Neural cell (in vitro differentiated cells): Measurements from ENCODE around the gene PRMT9. TPM values are rescaled to one million over a fixed set of nuclear protein-coding genes. Genes with fewer than 3 reads are reported as not detected.

Experiments used
- H2AFZ ChIP-seq: fragments of 200-600, 300-800 bp; sonication (generic), shearing (Covaris generic); 2 replicates; pipeline ENCODE4 v1.6.0; 2014; ENCODE audit warnings: low read depth, mild to moderate bottlenecking, antibody characterized with exemption, low read length, moderate library complexity
- H3F3A ChIP-seq: fragments of 200-600 bp; shearing (Covaris generic); 2 replicates; pipeline ENCODE4 v1.6.1; 2016; ENCODE audit warnings: mild to moderate bottlenecking, moderate library complexity, mixed read lengths, antibody characterized with exemption, low read length; ENCODE audit not compliant: insufficient read depth, poor library complexity, severe bottlenecking
- H3K27ac ChIP-seq: fragments of 200-600, 300-800 bp; sonication (generic), shearing (Covaris generic); 2 replicates; pipeline ENCODE4 v1.5.1; 2014; ENCODE audit warnings: mild to moderate bottlenecking, low read length, moderate library complexity
- H3K27me3 ChIP-seq: fragments of 300-800, 200-600 bp; sonication (generic), shearing (Covaris generic); 2 replicates; pipeline ENCODE4 v1.6.0; 2014; ENCODE audit warnings: mild to moderate bottlenecking, low read depth, low read length, moderate library complexity; ENCODE audit not compliant: insufficient read depth
- H3K36me3 ChIP-seq: fragments of 300-800, 200-600 bp; sonication (generic), shearing (Covaris generic); 2 replicates; pipeline ENCODE4 v1.5.1; 2014; ENCODE audit warnings: mild to moderate bottlenecking, antibody characterized with exemption, low read length, moderate library complexity; ENCODE audit not compliant: insufficient read depth
- H3K4me2 ChIP-seq: fragments of 300-800, 200-600 bp; sonication (generic), shearing (Covaris generic); 2 replicates; pipeline ENCODE4 v1.6.0; 2014; ENCODE audit warnings: mild to moderate bottlenecking, low read length
- H3K4me3 ChIP-seq: fragments of 300-800, 200-600 bp; sonication (generic), shearing (Covaris generic); 2 replicates; pipeline ENCODE4 v1.5.1; 2014; ENCODE audit warnings: mild to moderate bottlenecking, low read length, moderate library complexity
- H3K79me2 ChIP-seq: fragments of 200-600 bp; shearing (Covaris generic); replicated peaks from 2 replicates; pipeline ENCODE4 v1.6.0; 2014; ENCODE audit warnings: mild to moderate bottlenecking, low read length, moderate library complexity; ENCODE audit not compliant: insufficient read depth
- H3K9ac ChIP-seq: fragments of 300-800, 200-600 bp; sonication (generic), shearing (Covaris generic); 2 replicates; pipeline ENCODE4 v1.6.1; 2016; ENCODE audit warnings: mild to moderate bottlenecking, low read length, mixed read lengths
- H3K9me2 ChIP-seq: fragments of 200-600 bp; shearing (Covaris generic); 2 replicates; pipeline ENCODE4 v1.6.1; 2016; ENCODE audit warnings: mild to moderate bottlenecking, low read length, mixed read lengths; ENCODE audit not compliant: insufficient read depth
- H3K9me3 ChIP-seq: fragments of 200-600, 300-800 bp; sonication (generic), shearing (Covaris generic); 2 replicates; pipeline ENCODE4 v1.6.1; 2016; ENCODE audit warnings: mild to moderate bottlenecking, mixed run types, low read length, moderate library complexity, mixed read lengths
- H4K20me1 ChIP-seq: fragments of 200-600 bp; shearing (Covaris generic); 2 replicates; pipeline ENCODE4 v1.6.1; 2016; ENCODE audit warnings: mild to moderate bottlenecking, mixed run types; ENCODE audit not compliant: insufficient read depth
- CTCF ChIP-seq: fragments of 450-650 bp; IDR thresholded peaks from 2 replicates; pipeline ENCODE4 v1.5.1; 2014; ENCODE audit warnings: antibody characterized with exemption, mild to moderate bottlenecking, moderate library complexity; ENCODE audit not compliant: poor library complexity, severe bottlenecking
- EP300 ChIP-seq: fragments of 450-650 bp; conservative IDR thresholded peaks from 2 replicates; pipeline ENCODE4 v1.6.1; 2014; ENCODE audit warnings: antibody characterized with exemption, mild to moderate bottlenecking, moderate library complexity; ENCODE audit not compliant: poor library complexity, severe bottlenecking
- EZH2 ChIP-seq: fragments of 200-600, 300-800 bp; shearing (Covaris generic), sonication (generic); IDR thresholded peaks from 2 replicates; pipeline ENCODE4 v1.6.1; 2014; ENCODE audit warnings: antibody characterized with exemption, low read length, borderline replicate concordance, mild to moderate bottlenecking; ENCODE audit not compliant: insufficient read depth, poor library complexity, severe bottlenecking
- MXI1 ChIP-seq: fragments of 450-650 bp; conservative IDR thresholded peaks from 2 replicates; pipeline ENCODE4 v1.6.1; 2014; ENCODE audit warnings: antibody characterized with exemption, mild to moderate bottlenecking; ENCODE audit not compliant: poor library complexity, severe bottlenecking
- POLR2AphosphoS5 ChIP-seq: IDR thresholded peaks from 2 replicates; pipeline ENCODE4 v1.6.1; 2012
- SMC3 ChIP-seq: fragments of 450-650 bp; conservative IDR thresholded peaks from 2 replicates; pipeline ENCODE4 v1.6.1; 2014; ENCODE audit warnings: antibody characterized with exemption, mild to moderate bottlenecking, moderate library complexity; ENCODE audit not compliant: poor library complexity
- TAF1 ChIP-seq: IDR thresholded peaks from 2 replicates; pipeline ENCODE4 v1.6.1; 2012; ENCODE audit warnings: low read depth
- polyA plus RNA-seq: library from polyadenylated mRNA; depleted of rRNA; stranded (reverse); fragments of >200 nt; gene quantifications from 2 replicates; pipeline ENCODE4 v1.2.3, GENCODE V29; 2014
- TF ChIP-seq, protein P1 (sequence below): IDR thresholded peaks from 2 replicates; pipeline ENCODE4 v1.6.1; 2012; ENCODE audit warnings: borderline replicate concordance

The PRMT9 gene
- polyA plus RNA-seq, 1 donor from 2014 or later: 23.6 TPM

- no peaks in the 10 kb centered on the region for H3K9me3 ChIP-seq
- TF ChIP-seq CTCF (no peak), TAF1 (no peak), EP300 (no peak)
- TF ChIP-seq, protein P1, sequence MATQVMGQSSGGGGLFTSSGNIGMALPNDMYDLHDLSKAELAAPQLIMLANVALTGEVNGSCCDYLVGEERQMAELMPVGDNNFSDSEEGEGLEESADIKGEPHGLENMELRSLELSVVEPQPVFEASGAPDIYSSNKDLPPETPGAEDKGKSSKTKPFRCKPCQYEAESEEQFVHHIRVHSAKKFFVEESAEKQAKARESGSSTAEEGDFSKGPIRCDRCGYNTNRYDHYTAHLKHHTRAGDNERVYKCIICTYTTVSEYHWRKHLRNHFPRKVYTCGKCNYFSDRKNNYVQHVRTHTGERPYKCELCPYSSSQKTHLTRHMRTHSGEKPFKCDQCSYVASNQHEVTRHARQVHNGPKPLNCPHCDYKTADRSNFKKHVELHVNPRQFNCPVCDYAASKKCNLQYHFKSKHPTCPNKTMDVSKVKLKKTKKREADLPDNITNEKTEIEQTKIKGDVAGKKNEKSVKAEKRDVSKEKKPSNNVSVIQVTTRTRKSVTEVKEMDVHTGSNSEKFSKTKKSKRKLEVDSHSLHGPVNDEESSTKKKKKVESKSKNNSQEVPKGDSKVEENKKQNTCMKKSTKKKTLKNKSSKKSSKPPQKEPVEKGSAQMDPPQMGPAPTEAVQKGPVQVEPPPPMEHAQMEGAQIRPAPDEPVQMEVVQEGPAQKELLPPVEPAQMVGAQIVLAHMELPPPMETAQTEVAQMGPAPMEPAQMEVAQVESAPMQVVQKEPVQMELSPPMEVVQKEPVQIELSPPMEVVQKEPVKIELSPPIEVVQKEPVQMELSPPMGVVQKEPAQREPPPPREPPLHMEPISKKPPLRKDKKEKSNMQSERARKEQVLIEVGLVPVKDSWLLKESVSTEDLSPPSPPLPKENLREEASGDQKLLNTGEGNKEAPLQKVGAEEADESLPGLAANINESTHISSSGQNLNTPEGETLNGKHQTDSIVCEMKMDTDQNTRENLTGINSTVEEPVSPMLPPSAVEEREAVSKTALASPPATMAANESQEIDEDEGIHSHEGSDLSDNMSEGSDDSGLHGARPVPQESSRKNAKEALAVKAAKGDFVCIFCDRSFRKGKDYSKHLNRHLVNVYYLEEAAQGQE: no peak
- no peak overlapping the region for H3K9ac ChIP-seq
- H3K9me2 ChIP-seq: no peaks in the 10 kb centered on the region
- no peaks in the 10 kb centered on the region for H3K79me2 ChIP-seq
- no peak overlapping the region for H3K4me2 ChIP-seq
- H3K27ac ChIP-seq: no peak overlapping the region
- no peaks in the 10 kb centered on the region for H3K27me3 ChIP-seq
- no peak overlapping the region for H2AFZ ChIP-seq
- H3F3A ChIP-seq: no peaks in the 10 kb centered on the region
- no peaks in the 10 kb centered on the region for H3K36me3 ChIP-seq
- H4K20me1 ChIP-seq: no peaks in the 10 kb centered on the region
- no peak overlapping the region for H3K4me3 ChIP-seq
Observed at GRCh38 chr4:147599769-147600168, 84.2 kb downstream of the PRMT9 start.

GRCh38 chr4:147599206-147599605 is 84.8 kb downstream of the PRMT9 start:
- no peak overlapping the region for H3K9ac ChIP-seq
- no peaks in the 10 kb centered on the region for H3K9me2 ChIP-seq
- H3K4me3 ChIP-seq: no peak overlapping the region
- no peaks in the 10 kb centered on the region for H3F3A ChIP-seq
- H2AFZ ChIP-seq: no peak overlapping the region
- no peak for TF ChIP-seq SMC3
- no peak for TF ChIP-seq EP300
- TF ChIP-seq TAF1: no peak
- TF ChIP-seq POLR2AphosphoS5: no peak
- TF ChIP-seq, protein P1: no peak
- no peak for TF ChIP-seq MXI1
- no peak for TF ChIP-seq EZH2
- no peaks in the 10 kb centered on the region for H3K36me3 ChIP-seq
- no peaks in the 10 kb centered on the region for H4K20me1 ChIP-seq
- H3K27ac ChIP-seq: no peak overlapping the region
- H3K27me3 ChIP-seq: no peaks in the 10 kb centered on the region
- H3K79me2 ChIP-seq: no peaks in the 10 kb centered on the region
- H3K9me3 ChIP-seq: no peaks in the 10 kb centered on the region
- H3K4me2 ChIP-seq: no peak overlapping the region
